ENCODE data around the gene GAREM1. TPM values are rescaled to one million over a fixed set of nuclear protein-coding genes. Genes with fewer than 3 reads are reported as not detected.
A peak's percentile ranks its signal among the peaks of the same experiment; 100 is the strongest.

Gene GAREM1
- total and polyA plus RNA-seq, 9 of the 15 experiments (the other 6 are each of a cell fraction or from before 2014, with no cell fraction given): 0.03 to 0.33 (median 0.07) TPM; not detected in 1

GRCh38 chr18:32326450-32327308 is 144.0 kb downstream of the GAREM1 start:
- WGBS (ENCODE audit: insufficient coverage, low coverage, missing lambda C conversion rate): 2% methylated on average over 3 of the region's 3 CpGs
- Histone ChIP-seq H3K4me1 (replicated peaks in 1 of 2; ENCODE audit: control insufficient read depth in 2 of 2, insufficient read depth in 2 of 2, low read length in 2 of 2) (no peaks in the 10 kb centered on the region), H3K9me3 (replicated peaks; ENCODE audit: control insufficient read depth, insufficient read depth, low read depth, low read length) (no peaks in the 10 kb centered on the region), H3K9me1 (ENCODE audit: control insufficient read depth, insufficient read depth, low read length) (no peaks in the 10 kb centered on the region), H3K9ac (ENCODE audit: insufficient read depth in 1 of 2, low read depth in 2 of 2, low read length in 2 of 2) (no peak overlapping the region), H3K79me2 (ENCODE audit: control insufficient read depth, insufficient read depth, low read length) (no peaks in the 10 kb centered on the region), H3K27me3 (ENCODE audit: control insufficient read depth in 2 of 2, insufficient read depth in 2 of 2, low read length in 2 of 2) (no peaks in the 10 kb centered on the region), H3K4me2 (ENCODE audit: insufficient read depth, low read length) (no peak overlapping the region), H3K36me3 (ENCODE audit: control insufficient read depth, insufficient read depth, low read length) (no peaks in the 10 kb centered on the region), H4K20me1 (replicated peaks; ENCODE audit: control insufficient read depth, insufficient read depth, low read length) (no peaks in the 10 kb centered on the region), H3K27ac (ENCODE audit: extremely low read depth, low read depth, low read length) (no peak overlapping the region), H2AFZ (ENCODE audit: low read depth, low read length) (no peak overlapping the region), H3K4me3 (no peak overlapping the region)
- in situ Hi-C loops (cut with MboI) (no loop called here), intact Hi-C loops (cut with micrococcal nuclease) (no loop called here)
- no TSS peak for BruUV-seq (replicated peaks)
- DNase-seq (ENCODE audit: extremely low read depth in 1 of 4, low spot score in 3 of 4) (no peak), ATAC-seq (no peak), FAIRE-seq (no peak)
- ChIA-PET POLR2A (no interaction called here), CTCF (ENCODE audit: low intra/inter-chr PET ratio) (no interaction called here)
- TF ChIP-seq, protein P1, sequence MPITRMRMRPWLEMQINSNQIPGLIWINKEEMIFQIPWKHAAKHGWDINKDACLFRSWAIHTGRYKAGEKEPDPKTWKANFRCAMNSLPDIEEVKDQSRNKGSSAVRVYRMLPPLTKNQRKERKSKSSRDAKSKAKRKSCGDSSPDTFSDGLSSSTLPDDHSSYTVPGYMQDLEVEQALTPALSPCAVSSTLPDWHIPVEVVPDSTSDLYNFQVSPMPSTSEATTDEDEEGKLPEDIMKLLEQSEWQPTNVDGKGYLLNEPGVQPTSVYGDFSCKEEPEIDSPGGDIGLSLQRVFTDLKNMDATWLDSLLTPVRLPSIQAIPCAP (CRISPR knock-in tag; IDR thresholded peaks at IDR 0.05; ENCODE audit: borderline replicate concordance): no peak
- no peak for TF ChIP-seq PHF8 (IDR thresholded peaks at IDR 0.05; ENCODE audit: borderline replicate concordance, low read length)
- TF ChIP-seq RBM25 (IDR thresholded peaks at IDR 0.05; ENCODE audit: low read depth, low read length, severe bottlenecking): no peak
- TF ChIP-seq ZNF316 (IDR thresholded peaks at IDR 0.05): peak; percentile 82
- no peak for TF ChIP-seq MED1 (CRISPR knock-in tag; IDR thresholded peaks at IDR 0.05; ENCODE audit: borderline replicate concordance)
- TF ChIP-seq RUNX1 (IDR thresholded peaks at IDR 0.05; ENCODE audit: low read depth): no peak
- TF ChIP-seq MYBL2 (IDR thresholded peaks at IDR 0.05; ENCODE audit: low read depth): no peak
- no peak for TF ChIP-seq MYBL2 (CRISPR knock-in tag; IDR thresholded peaks at IDR 0.05; ENCODE audit: borderline replicate concordance)
- no peak for TF ChIP-seq SMARCA5 (IDR thresholded peaks at IDR 0.05)
- no peak for TF ChIP-seq DACH1 (IDR thresholded peaks at IDR 0.05; ENCODE audit: partially characterized antibody)
- TF ChIP-seq, protein P2, sequence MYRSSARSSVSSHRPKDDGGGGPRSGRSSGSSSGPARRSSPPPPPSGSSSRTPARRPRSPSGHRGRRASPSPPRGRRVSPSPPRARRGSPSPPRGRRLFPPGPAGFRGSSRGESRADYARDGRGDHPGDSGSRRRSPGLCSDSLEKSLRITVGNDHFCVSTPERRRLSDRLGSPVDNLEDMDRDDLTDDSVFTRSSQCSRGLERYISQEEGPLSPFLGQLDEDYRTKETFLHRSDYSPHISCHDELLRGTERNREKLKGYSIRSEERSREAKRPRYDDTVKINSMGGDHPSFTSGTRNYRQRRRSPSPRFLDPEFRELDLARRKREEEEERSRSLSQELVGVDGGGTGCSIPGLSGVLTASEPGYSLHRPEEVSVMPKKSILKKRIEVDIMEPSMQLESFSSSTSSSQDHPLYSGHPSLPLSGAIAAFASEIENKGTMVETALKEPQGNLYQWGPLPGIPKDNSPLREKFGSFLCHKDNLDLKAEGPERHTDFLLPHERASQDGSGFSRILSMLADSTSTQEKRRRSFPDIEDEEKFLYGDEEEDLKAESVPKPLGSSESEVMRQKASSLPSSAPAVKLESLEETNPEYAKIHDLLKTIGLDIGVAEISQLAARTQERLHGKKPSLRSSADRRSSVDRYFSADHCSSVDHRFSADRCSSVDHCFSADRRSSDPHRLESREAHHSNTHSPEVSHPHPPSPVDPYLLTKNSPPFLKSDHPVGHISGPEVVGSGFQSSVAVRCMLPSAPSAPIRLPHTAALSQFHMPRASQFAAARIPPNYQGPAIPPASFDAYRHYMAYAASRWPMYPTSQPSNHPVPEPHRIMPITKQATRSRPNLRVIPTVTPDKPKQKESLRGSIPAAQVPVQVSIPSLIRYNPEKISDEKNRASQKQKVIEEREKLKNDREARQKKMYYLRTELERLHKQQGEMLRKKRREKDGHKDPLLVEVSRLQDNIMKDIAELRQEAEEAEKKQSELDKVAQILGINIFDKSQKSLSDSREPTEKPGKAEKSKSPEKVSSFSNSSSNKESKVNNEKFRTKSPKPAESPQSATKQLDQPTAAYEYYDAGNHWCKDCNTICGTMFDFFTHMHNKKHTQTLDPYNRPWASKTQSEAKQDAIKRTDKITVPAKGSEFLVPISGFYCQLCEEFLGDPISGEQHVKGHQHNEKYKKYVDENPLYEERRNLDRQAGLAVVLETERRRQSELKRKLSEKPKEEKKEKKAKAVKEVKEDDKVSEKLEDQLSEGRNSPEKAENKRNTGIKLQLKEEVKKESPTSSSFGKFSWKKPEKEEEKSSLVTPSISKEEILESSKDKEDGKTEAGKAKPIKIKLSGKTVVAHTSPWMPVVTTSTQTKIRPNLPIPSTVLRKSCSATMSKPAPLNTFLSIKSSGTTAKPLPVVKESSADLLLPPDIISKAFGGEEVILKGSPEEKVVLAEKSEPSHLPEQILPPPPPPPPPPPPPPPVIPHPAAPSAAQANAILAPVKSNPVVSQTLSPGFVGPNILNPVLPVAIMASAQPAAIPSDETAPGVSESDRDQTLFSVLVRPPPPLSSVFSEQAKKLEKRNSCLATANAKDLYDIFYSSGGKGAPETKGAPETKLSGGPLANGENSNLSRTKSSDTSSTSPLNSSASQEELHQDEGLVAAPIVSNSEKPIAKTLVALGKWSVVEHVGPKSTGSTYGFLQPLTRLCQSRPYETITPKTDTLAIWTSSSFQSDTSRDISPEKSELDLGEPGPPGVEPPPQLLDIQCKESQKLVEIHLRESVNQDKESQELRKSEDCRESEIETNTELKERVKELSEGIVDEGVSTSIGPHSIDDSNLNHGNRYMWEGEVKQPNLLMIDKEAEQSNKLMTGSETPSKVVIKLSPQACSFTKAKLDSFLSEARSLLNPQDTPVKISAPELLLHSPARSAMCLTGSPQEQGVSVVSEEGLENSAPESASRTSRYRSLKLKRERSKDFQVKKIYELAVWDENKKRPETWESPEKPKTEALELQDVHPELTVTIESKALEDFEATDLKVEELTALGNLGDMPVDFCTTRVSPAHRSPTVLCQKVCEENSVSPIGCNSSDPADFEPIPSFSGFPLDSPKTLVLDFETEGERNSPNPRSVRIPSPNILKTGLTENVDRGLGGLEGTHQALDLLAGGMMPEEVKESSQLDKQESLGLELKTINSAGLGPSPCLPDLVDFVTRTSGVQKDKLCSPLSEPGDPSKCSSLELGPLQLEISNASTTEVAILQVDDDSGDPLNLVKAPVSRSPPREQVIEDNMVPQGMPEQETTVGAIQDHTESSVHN (IDR thresholded peaks at IDR 0.05; ENCODE audit: borderline replicate concordance in 1 of 2, low read depth in 1 of 2): no peak
- peak; percentile 83; the same call in 1 of the 2 replicates for TF ChIP-seq MAFK (IDR thresholded peaks at IDR 0.05; ENCODE audit: low read length)
- peak; percentile 65 for TF ChIP-seq MAFG (tag; conservative IDR thresholded peaks at IDR 0.05)
- TF ChIP-seq THRAP3 (IDR thresholded peaks at IDR 0.05; ENCODE audit: borderline replicate concordance): no peak
